ENCODE results near the gene ARL3. TPM values are rescaled to one million over a fixed set of nuclear protein-coding genes. Genes with fewer than 3 reads are reported as not detected.

ARL3 gene
- polyA plus RNA-seq, 1 experiment = 8.1 TPM

GRCh38 chr10:102656791-102657371, 57.3 kb downstream of the ARL3 start:
- ChIA-PET CTCF (interaction anchor here (0.9 to 1.7 kb wide), 2 partner anchors 12 to 22 kb away, joined by 5 read pairs; partner anchors contain the start of gene TRIM8), POLR2A (interaction anchor here (0.8 kb wide), 1 partner anchor 19 kb away, joined by 15 read pairs; no protein-coding TSS in a partner anchor)

DNA sequence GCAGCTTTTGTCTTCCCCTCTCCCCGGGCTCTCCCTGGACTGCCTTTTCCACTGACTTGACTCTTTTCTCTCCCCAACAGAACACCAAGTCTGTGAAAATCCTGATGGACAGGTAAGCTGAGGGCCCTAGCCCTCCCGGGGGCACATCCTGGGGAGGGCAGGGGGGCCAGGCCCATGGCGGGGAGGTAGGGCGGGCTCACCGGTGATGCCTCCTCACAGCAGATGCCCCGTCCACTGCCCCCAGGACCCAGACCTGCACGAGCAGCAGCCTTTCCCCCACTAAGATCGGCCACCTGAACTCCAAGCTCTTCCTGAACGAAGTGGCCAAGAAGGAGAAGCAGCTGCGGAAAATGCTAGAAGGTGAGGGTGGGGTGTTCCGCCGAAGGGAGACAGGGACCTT, 58.2 kb downstream of the ARL3 start:
- CTCF ChIA-PET = interaction anchor here (0.9 to 1.7 kb wide), 2 partner anchors 11 to 23 kb away, joined by 5 read pairs; partner anchors contain the start of gene TRIM8
- POLR2A ChIA-PET = interaction anchor here (0.6 to 0.8 kb wide), 3 partner anchors 20 to 711 kb away, joined by 3 to 15 read pairs (median 12); no protein-coding TSS in a partner anchor
- Histone ChIP-seq H3K27me3 (ENCODE audit: control insufficient read depth, insufficient read depth, low read length) (no peaks in the 10 kb centered on the region), H3K4me3 (ENCODE audit: low read depth, low read length) (no peak overlapping the region), H3K36me3 (ENCODE audit: control insufficient read depth, insufficient read depth, low read length) (peaks cover 59% of the 10 kb centered on the region)
- DNase-seq (ENCODE audit: low read depth) = no peak
- TF ChIP-seq, protein P1, sequence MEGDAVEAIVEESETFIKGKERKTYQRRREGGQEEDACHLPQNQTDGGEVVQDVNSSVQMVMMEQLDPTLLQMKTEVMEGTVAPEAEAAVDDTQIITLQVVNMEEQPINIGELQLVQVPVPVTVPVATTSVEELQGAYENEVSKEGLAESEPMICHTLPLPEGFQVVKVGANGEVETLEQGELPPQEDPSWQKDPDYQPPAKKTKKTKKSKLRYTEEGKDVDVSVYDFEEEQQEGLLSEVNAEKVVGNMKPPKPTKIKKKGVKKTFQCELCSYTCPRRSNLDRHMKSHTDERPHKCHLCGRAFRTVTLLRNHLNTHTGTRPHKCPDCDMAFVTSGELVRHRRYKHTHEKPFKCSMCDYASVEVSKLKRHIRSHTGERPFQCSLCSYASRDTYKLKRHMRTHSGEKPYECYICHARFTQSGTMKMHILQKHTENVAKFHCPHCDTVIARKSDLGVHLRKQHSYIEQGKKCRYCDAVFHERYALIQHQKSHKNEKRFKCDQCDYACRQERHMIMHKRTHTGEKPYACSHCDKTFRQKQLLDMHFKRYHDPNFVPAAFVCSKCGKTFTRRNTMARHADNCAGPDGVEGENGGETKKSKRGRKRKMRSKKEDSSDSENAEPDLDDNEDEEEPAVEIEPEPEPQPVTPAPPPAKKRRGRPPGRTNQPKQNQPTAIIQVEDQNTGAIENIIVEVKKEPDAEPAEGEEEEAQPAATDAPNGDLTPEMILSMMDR (IDR thresholded peaks at IDR 0.05; ENCODE audit: insufficient read depth, low read depth, low read length) = no peak

More at GRCh38 chr10:102656791-102657371, 57.3 kb downstream of the ARL3 start:
- DNase-seq (ENCODE audit: low read depth) = no peak
- peaks cover 52% of the 10 kb centered on the region for H3K36me3 ChIP-seq (ENCODE audit: control insufficient read depth, insufficient read depth, low read length)
- H3K4me3 ChIP-seq (ENCODE audit: low read depth, low read length) = no peak overlapping the region
- no peaks in the 10 kb centered on the region for H3K27me3 ChIP-seq (ENCODE audit: control insufficient read depth, insufficient read depth, low read length)
- TF ChIP-seq, protein P1 (IDR thresholded peaks at IDR 0.05; ENCODE audit: insufficient read depth, low read depth, low read length) = no peak

DNA sequence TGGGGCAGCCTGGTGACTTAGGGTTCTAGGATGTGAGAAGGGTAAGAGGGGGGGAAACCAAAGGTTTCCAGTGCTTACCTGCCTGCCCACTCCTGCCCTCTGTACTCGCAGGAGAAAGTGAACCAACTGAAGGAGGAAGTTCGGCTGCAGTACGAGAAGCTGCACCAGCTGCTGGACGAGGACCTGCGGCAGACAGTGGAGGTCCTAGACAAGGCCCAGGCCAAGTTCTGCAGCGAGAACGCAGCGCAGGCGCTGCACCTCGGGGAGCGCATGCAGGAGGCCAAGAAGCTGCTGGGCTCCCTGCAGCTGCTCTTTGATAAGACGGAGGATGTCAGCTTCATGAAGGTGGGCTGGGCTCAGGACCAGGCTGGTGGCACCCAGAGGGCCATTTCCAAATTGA, 59.2 kb downstream of the ARL3 start:
- Histone ChIP-seq H3K27me3 (ENCODE audit: control insufficient read depth, insufficient read depth, low read length) (no peaks in the 10 kb centered on the region), H3K36me3 (ENCODE audit: control insufficient read depth, insufficient read depth, low read length) (peaks cover 65% of the 10 kb centered on the region), H3K4me3 (ENCODE audit: low read depth, low read length) (no peak overlapping the region)
- CTCF ChIA-PET = interaction anchor here (1.7 kb wide), 1 partner anchor 10 kb away, joined by 5 read pairs; the partner anchor contains the start of gene TRIM8
- POLR2A ChIA-PET = no interaction called here
- no peak for DNase-seq (ENCODE audit: low read depth)
- TF ChIP-seq, protein P1 (IDR thresholded peaks at IDR 0.05; ENCODE audit: insufficient read depth, low read depth, low read length) = no peak

GRCh38 chr10:102654566-102654965, 59.6 kb downstream of the ARL3 start:
- H3K4me3 ChIP-seq (ENCODE audit: low read depth, low read length) = no peak overlapping the region
- TF ChIP-seq, protein P1 (IDR thresholded peaks at IDR 0.05; ENCODE audit: insufficient read depth, low read depth, low read length) = no peak
- peaks cover 65% of the 10 kb centered on the region for H3K36me3 ChIP-seq (ENCODE audit: control insufficient read depth, insufficient read depth, low read length)
- DNase-seq (ENCODE audit: low read depth) = no peak
- POLR2A ChIA-PET = no interaction called here
- H3K27me3 ChIP-seq (ENCODE audit: control insufficient read depth, insufficient read depth, low read length) = no peaks in the 10 kb centered on the region
- CTCF ChIA-PET = no interaction called here

DNA sequence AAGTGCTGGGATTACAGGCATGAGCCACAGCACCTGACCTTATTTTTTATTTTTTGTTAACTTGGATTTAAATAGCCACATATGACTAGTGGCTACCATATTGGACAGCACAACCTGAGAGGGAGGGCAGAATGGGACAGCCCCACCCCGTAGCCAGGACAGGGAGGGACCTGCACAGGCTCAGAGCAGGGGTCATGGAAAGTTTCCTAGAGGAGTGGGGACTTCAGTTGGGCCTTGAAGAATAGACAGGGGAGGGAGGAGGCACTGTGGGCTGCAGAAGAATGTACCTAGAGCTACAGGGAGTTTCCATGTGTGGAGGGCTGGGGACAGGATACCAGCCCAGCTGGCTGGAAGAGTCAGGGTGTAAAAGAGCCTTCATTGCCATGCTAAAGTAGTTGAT, 61.1 kb downstream of the ARL3 start:
- ChIA-PET POLR2A (no interaction called here), CTCF (interaction anchor here (1.4 kb wide), 1 partner anchor 16 kb away, joined by 7 read pairs; no protein-coding TSS in a partner anchor)
- H3K4me3 ChIP-seq (ENCODE audit: low read depth, low read length) = no peak overlapping the region
- TF ChIP-seq, protein P1 (IDR thresholded peaks at IDR 0.05; ENCODE audit: insufficient read depth, low read depth, low read length) = no peak
- no peak for DNase-seq (ENCODE audit: low read depth)
- peaks cover 58% of the 10 kb centered on the region for H3K36me3 ChIP-seq (ENCODE audit: control insufficient read depth, insufficient read depth, low read length)
- no peaks in the 10 kb centered on the region for H3K27me3 ChIP-seq (ENCODE audit: control insufficient read depth, insufficient read depth, low read length)

Measured in BJ (cell line).